HG03196 (cell line): ENCODE data around the gene HPS4.

Source experiments
- ATAC-seq: cut with Tn5 transposase; IDR thresholded peaks from one replicate; pipeline ENCODE4 v1.9.1; 2021; ENCODE audit not compliant: unreplicated experiment

Gene HPS4

DNA sequence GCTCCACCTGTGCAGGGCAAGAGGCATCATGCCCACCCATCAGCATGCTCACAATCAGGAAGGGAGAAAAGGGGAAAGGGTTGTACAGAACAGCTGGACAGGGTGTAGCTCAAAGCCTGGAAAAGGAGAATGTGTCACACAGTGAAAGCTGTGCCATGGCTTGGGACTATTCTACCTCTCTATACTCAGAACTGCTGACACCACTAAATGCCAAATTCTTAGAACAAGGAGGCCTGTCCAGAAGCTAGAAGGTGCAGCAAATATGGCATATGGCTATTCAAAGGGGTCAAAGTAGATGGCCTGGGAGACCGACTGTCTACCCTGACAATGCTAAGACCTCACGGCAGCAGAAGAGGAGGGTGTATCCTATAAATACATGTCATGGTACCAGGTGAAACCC, 12.8 kb downstream of the HPS4 start:
- ATAC-seq = no peak

DNA sequence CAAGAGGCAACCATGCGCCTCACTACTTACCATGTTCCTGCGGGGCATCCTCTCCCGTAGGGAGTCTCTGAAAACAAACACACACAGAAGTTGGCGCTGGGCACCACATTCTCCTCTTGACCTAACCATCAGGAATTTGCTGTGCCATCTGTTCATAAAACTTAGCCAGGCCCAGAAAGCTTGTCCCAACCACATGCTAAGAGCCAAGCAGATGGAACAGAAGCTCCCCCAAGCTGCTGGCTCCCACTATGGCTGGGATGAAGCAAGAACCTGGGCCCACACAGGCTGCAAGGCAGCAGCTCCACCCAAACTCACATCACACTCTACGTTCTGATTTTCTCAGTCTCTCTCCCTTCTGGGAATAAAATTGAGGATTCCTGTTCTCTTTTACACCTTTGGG, 17.4 kb downstream of the HPS4 start:
- ATAC-seq = no peak

DNA sequence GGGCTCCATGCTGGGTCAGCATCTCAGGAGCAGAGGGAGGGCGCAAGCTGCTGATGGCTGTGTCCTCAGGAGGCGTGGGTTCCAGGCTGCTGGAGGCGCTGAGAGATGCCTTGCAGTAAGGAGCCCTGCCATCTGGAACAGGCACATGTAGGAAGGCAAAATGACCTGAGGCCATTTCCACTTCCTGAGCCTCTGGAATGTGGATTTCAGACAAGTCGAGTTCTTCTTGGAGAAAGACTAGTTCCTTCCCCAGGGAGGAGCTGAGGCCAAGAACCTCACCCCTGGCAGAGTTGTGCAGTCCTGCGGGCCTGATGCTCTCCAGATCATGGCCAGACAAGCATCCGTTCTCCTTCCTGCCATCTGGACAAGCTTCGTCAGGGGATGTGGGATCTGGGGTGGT, 19.3 kb downstream of the HPS4 start:
- ATAC-seq = no peak

DNA sequence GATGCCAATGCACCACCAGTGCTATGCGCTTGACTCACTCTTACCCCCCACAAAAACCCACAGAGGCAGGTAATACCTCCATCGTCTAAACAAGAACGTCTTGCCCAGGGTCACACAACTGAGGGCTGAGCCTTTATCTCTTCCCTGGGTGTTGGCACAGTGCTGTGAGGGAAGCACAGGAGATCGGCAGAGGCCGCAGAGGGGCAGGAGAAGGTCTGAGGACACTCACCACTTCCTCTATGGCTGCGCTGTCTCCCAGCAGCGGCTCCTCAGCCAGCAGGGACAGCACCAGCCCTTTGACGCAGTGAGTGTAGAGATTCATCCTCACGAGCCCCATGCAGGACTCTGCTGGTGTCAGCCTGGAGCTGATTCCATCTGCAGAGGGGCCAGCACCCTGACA, 19.9 kb downstream of the HPS4 start:
- ATAC-seq = no peak

DNA sequence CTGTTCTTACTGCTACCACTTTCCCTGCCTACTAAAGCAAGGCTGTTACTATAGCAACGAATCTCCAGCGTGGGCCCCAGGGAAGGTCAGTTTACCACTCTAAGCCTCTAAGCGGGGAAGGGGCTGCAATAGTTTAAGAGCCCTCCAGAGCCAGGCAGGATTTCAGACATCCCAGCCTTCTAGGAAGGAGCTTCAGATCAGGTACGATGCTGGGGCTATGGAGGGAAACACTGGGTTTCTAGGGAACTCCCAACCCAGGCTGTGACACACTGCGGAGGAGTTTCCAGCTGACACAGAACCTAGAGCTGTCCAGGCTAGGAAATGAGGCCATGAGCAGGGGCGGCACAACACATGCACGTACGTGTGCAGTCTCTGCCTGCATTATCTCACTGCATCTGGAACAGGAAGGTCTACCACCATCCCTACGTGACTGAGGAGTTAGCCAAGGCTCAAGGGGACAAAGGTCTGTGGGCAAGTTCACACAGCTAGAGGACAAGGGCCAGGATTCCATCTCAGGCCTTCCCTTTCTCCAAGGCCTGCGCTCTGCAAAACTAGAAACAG, 20.4 kb downstream of the HPS4 start:
- ATAC-seq = no peak

DNA sequence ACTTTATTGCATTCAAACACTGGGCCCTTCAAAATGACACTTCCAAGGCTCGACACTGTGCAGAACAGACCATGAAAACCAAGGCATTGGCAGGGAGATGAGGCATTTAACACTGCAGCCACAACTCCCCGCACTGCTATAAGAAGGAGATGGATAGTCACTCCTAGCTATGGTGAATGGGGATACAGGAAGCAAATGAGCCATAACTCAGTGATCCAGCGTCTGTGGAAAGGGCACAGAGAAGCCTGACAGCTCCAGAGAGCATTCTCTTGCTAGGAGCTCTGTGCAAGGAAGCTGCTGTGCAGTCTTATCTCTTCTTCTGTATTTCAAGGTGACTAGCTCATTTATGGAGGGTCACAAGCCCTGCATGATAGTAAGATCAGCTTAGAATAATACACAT, 20.9 kb downstream of the HPS4 start:
- ATAC-seq = no peak

DNA sequence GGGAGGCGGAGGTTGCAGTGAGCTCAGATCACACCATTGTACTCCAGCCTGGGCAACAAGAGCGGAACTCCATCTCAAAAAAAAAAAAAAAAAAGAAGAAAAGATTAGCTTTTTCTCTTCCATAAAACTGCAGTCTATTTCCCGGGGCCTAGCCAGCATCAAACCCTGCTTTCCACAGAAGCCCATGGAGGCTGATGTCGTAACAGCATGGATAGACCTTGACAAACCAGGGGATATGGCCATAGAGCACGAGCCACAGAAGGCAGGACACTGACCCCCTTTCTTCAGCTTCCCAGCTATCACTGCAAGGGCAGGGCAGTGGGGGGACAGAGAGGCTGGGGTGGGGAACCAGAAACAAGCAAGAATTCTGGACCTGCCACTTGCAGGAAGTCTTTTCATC, 21.5 kb downstream of the HPS4 start:
- no peak for ATAC-seq

DNA sequence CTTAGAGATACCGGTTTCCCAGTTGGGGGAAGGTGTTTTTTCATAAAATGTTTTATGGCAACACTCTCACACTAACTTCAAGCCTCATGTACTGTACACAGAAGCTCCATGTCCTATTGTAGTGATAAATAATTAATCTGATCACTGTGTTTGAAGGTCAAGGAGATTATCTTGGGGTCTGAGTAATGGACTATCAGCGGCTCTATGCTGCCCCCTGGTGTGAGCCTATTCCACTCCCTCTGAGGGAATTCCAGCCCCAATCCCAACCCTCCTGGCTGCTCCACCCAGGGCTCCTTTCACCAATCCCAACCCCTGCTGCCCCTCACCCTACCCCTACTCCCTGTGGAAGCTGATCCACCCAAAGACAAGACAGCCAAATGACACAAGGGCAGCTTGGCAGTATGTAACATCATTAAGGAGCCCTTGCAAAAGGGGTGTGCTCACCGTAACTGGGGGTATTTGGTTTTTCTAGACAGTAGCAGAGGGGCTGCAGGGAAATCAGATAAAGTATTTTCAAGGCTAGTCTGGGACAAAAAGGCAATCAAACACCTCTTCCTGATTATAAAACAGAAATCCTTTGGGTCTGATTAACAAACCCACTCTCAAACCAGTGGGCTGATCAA, 22.3 kb downstream of the HPS4 start:
- ATAC-seq = no peak

DNA sequence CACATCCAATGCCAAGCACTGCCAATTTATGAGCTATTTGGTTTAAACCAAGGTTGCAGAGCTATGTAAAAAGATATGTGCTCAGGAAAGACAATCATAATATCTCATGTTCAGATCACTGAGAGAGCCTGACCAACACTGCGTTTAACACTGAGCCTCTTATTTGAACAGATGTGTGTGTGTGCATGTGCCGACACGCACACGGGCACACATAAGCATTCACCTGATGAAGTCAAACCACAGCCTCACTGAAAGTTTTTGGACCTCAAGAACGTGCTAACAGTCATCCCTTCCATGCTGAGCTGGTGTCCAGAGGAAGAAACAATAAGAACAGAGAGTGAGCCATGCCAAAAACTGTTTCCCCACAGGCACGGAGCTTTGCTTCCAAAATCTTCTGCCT, 23.4 kb downstream of the HPS4 start:
- ATAC-seq = no peak

DNA sequence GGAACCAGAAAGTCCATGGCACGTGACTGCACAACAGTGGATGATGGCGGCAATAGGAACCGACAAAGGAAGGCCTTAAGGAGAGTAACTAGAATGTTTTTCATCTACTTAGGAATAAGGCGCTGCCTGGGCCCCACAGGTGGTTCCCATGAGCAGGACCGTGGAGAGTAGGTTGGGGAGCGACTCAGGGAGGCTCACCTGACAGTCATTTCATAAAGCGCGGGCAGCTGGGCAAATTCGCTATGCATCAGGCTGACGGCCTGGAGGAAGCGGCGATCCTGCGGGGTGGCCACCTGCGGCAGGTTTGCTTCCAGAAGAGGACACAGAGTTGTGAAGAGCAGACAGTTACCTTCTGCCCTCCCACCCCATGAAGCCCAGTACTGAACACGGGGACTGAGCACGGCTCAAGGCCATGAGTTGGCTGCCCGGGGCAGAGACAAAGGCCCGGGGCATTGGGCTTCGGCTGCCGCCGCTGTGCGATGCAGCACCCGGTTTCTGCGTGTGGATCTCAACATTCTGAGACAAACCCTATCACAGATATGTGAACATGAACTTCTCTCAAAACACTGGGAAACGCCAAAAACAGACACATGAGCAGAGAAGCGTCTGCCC, 25.8 kb downstream of the HPS4 start:
- no peak for ATAC-seq

DNA sequence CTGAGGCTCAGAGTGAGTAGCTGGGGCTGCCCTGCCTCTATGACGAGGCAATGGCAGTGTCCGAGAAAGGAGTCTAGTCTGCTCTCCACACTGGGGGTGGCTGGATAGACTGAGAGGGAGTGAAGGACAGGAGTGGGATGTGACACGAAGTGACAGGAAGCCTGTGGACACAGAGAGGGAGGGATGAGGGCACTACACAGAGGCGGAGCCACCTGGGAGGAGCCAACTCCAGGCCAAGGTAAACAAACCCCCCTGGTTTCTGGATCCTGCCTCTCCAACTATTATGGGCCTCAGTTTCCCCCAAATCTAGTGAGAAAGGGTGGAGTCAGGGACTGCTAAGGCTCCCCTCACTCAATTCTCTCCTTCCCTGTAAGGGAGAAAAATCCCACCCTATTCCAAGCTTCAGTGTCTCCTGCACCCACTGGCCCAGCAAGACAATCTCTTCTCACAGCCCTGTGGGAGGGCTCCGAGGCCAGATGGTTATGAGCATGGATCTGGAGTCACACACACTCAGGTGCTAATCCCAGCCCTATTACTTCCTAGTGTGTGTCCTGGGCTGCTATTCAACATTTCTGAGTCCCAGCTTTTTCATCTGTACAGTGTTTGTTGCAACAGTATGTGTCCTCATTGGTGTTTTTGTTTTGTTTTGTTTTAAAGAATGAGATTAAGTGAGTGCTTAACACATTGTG, 29.6 kb downstream of the HPS4 start:
- ATAC-seq = no peak

DNA sequence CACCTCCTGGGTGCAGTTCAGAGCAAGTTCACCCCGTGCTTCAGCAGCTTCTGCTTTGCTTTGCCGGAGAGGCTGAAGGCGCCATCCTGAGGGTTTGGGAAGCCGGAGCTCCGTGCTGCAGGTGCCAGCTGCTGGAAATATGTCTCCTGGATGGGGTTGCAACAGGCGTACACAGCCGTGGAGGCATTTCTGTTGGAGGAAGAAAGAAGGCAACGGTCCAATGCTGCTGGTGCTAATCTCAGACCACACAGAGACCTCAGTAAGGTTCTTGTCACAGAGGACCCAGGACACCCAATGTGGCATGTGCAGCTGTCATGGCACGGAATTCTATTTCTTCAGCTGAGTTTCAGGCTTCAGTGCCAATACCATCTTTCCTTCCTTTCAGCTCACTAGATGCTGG, 30.4 kb downstream of the HPS4 start:
- ATAC-seq = no peak

DNA sequence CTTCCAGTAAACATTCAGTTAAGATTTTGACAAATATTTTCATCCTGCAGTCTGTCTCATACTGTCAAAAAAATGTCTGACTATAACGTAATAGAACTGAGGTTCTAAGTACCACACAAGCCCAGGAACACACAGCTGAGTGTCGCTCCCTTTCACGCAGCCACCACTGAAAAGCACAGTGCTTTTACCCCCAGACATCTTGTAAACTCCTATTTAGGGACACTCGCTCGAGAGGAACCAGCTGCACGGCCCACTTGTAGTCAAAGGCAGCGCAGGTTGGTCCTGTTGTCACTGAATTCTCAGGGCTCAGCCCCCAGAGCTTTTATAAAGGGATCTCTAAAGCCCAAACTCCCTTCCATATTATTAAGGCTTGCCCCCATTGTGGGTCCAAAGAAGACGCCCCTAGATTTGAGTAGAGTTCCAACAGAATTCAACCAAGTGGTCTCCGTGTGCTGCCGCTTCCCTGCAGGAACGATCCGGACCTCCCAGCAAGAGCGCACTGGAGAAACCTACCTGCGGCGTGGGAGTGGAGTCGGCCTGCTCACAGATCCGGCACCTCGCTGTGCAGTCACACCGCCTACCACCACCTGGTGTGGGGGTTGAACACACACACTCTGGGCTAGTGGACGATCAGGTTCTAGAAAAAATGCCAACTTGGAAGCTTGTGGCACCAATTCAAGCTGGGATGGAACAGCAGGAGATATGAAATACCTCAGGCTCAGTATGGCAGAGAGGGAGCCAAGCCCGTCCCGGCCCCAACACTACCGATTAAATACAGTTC, 31.2 kb downstream of the HPS4 start:
- ATAC-seq = no peak

DNA sequence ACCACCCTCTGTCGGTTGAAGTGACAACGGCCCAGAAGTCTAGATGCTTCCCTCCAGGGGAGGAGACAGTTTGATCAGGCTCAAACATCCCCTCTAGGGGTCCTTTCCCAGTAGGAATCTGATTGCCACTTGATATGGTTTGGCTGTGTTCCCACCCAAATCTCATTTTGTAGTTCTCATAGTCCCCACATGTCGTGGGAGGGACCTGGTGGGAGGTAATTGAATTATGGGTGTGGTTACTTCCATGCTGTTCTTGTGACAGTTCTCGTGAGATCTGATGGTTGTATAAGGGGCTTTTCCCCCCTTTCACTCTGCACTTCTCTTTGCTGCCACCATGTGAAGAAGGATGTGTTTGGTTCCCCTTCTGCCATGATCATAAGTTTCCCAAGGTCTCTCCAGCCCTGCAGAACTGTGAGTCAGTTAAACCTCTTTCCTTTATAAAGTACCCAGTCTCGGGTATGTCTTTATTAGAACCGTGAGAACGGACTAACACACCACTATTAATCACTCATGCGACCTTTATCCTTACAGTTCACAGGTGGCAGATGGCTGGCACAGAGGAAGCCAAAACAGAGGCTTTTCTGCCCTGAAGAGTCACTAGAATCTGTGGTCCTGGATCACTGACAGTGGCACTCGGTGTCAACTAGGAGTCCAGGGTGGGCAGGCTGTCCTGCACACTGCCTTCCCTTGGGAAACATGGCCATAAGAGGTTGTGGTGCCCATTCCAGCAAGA, 33.0 kb downstream of the HPS4 start:
- no peak for ATAC-seq

DNA sequence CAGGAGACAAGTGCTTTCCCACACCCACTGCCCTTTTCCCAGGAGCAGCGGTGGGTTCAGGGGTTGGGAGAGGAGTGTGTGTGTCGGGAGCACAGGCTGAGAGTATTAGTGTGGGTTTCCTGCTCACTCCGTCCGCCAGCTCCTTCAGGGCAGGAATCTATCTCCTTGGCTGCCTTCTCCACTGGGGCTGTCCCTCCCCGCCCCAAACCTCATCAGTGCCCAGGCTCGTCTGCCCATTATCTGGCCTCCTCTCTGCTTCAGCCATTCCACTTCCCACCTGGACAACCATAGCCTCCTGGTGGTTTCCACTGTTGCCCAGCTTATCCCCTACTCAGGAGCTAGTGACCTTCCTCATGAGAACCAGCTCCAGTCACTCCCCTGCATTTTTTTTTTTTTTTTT, 34.6 kb downstream of the HPS4 start:
- no peak for ATAC-seq

DNA sequence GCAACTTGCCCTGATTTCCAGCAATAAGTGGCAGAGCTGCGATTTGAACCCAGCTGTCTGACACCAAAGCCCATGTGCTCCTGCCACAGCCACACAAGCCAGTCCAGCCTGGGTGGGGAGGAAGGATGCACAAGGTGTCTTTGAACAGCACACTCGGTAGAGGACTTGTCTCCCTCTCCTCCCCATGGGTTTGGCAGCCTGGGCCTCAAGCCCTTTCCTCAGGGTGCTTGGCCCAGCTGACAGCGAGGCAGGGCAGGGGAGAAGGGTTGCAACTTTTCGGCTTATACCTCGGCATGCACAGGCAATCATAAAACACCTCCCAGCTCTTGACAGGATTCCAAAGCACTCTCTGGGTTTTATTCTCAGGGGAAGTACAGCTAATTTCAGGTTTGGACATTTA, 35.2 kb downstream of the HPS4 start:
- no peak for ATAC-seq

DNA sequence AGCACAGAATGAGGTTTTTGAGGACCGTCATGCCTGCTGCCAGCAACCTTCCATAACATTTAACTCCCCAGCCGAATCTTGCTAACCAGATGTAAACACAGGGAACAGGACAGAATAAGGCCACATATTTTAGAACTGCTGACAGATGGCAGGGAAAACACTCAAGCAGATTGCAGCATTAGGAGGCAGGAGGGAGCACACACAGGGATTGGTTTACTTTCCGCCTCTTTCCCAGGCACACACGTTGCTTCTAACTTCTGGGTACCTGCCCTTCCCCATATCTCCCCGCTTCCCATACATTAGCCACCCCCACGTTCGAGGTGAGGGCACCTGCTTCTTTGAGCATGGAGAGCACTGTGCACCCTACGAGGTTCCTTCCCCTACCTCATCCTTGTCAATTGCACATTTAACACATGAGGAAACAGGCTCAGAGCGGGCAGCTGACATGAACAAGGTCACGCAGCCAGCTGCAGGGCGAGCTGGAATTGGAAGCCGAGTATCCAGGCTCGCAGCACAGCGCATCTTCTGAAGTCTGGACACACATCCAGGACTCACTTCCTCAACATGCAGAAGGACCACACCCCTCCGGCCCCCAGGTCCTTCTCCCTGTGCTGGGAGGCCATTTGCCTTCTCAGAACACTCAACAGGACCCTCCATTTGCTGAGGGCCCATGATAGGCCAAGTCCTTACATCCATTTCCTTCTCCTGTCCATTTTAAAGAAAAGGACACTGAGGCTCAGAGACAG, 35.8 kb downstream of the HPS4 start:
- ATAC-seq = no peak

DNA sequence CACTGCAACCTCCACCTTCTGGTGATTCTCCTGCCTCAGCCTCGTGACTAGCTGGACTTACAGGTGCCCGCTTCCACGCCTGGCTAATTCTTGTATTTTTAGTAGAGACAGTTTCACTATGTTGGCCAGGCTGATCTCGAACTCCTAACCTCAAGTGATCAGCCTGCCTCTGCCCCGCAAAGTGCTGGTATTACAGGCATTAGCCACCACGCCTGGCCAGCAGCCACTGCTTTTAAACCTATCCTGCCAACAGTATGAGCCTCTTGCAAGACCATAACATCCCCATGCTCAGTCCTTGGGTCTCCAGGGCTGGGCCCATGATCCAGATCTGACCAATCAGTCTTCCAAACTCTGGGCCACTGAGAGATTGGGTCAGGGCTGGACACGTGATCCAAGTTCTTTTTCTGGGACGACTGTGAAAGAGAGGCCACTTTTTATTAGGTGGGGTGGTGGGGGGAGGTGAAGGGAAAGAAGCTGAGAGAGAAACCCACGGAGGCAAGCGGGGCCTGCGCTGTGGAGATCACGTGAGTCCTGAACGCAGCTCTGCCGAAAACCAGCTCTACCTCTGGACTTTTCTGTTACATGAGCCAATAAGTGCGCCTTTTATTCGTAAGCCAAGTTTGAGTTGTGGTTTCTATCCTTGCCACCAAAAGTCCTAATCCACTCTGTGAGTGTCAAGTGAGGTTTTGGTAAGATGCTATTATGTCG, 36.6 kb downstream of the HPS4 start:
- ATAC-seq = no peak

DNA sequence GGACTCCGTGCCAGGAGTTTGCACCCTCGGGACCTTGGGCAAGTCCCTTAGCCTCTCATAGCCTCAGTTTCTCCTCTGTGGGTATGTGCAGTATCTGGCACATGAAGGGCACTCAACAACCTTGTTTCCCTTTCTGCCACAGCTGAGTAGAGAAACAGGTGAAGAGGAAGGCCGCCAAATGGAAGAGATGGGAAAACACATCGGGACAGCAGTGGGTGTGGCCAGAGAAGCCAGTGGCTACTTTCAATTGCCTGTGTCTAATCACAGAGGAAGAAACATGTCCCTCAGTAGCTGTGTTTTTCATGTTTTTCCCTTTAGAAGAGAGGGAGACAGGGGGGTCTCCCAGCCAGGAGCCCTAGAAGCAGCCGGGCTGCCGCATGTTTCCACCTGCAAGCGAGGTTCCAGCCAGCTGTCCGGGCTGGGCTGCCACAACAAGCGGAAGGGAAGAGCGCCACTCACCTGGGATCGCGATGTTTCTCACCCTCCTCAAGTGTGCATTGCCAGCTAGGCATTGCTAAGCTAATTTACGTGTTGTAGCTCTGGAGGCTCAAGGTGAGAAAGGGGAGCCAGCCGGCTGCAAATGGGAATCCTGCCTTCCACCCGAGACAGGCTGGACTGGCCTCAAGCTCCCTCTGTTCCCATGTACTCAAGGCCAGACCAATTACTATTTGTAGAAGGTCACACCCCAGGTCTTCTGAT, 37.9 kb downstream of the HPS4 start:
- no peak for ATAC-seq
